Measurements from ENCODE around the gene KDM2A.

KDM2A gene

DNA sequence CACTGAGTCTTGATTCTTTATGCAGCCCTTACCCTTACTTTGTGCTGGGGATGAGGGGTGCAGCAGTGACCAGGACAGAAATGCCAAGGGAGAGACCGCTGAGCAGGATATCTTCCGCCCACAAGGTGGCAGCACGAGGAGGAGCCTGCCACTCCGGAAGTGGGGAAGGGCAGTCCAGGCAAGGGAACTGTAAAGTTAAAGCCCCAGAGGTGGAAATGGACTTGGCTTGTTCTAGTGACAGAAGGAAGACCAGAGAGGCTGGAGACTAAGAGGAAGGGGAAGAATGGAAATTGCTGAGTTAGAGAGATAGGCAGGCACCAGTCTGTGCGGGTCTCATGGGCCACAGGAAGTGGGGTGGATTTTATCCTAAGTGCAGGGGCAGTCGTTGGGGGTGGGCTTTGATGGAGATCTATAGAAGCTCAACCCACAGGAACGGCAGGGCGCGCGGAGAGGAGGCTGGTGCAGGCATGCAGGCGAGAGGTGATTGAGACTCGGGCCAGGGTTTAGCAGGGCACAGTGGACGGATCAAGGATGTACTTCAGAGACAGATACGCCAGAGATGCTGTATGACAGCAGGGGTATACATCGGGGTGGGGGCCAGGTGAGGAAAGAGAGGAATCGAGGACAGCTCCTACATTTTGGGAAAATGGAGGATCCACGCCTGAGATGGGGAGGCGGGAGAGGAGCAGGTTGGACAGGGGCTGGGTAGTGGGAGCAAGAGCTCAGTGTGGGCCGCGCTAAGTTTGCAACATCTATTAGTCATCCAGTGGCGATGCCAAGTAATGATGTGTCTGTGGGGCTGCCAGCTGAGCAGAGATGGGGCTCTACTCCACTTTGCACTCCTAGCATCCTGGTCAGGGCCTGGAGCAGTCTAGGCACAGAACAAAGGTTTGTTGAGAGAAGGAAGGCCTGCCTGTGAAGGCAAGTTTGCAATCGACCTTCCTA lies 143.9 kb downstream of the KDM2A start:
- peak; percentile 94 for DNase-seq

GRCh38 chr11:67264260-67264659 lies 145.2 kb downstream of the KDM2A start:
- no peak for DNase-seq

DNA sequence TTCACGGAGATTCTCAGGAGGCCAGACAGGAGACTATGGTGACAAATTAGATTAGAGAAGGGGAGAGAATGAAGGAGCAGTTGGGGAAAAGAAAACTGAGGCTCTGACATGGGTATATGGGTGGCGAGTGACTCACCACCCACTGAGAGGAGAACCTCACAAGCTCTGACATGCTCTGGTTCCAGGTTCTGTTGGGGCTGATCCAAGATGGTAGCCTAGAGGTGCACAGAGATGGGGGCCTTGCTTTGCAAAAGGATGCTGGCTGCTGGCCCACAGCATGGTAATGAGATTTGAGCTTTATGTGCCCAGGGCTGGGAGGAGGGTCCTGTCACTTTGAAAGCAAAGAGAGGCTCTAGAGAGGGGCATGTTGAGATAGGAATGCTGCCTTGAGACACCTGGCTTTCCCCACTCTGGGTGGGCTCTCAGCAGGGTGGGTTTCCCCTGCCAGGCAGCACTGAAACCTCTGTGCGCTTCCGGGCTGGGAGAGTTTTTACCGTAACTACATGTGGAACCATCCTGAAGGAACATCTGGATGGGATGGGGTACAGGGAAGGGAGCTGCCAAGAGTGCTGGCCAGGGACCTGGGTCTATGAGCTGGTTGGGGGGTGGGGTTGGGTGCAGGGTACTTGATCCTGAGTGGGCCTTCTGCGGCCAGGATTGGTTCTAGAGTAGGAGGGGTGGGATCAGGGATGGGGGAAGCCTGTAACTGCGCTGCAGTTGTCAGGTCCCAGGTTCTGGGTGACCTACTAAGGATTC lies 146.0 kb downstream of the KDM2A start:
- no peak for DNase-seq

- peak; percentile 60 for DNase-seq
These were observed 146.8 kb downstream of the KDM2A start for GRCh38 chr11:67265633-67266448.

DNA sequence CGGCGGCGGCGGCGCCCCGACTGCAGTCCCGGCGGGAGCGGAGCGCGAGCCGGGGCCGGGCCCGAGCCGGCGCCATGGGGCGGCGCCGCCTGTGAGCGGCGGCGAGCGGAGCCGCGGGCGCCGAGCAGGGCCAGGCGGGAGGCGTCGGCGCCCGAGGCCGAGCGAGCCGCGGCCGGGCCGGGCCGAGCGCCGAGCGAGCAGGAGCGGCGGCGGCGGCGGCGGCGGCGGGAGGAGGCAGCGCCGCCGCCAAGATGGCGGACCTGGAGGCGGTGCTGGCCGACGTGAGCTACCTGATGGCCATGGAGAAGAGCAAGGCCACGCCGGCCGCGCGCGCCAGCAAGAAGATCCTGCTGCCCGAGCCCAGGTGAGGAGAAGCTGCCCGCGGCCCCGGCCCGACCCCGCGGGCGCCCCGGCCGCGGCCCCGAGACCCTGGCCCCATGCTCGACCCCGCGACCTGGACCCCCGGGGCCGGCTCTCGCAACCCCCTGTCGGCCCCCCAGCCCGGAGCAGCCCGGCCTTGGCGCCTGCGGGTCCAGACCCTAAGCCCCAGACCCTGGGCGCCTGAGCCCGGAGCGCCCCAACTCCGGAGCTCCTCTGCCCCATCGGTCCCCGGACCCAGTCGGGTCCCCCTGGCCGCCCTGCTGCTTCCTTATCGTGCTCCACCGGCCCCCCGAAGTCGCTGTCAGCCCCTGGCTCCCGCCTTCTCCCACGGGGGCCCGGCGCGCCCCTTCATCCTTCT lies 147.6 kb downstream of the KDM2A start, which contains the start of gene GRK2:
GRK2 (plus strand) TSS at position 25 of the 739 bp plus-strand sequence; CDS start at position 252, 227 bp downstream.
- peak; percentile 43 for DNase-seq

GRCh38 chr11:67267188-67268080 lies 148.4 kb downstream of the KDM2A start:
- peak; percentile 80 for DNase-seq

- no peak for DNase-seq
These were observed 149.3 kb downstream of the KDM2A start for GRCh38 chr11:67268081-67268961.

GRCh38 chr11:67268962-67269268 lies 149.9 kb downstream of the KDM2A start:
- DNase-seq, result no peak

GRCh38 chr11:67269401-67270255 lies 150.6 kb downstream of the KDM2A start:
- DNase-seq, result no peak

- DNase-seq, result no peak
These were observed 151.5 kb downstream of the KDM2A start for GRCh38 chr11:67270256-67271204.

DNA sequence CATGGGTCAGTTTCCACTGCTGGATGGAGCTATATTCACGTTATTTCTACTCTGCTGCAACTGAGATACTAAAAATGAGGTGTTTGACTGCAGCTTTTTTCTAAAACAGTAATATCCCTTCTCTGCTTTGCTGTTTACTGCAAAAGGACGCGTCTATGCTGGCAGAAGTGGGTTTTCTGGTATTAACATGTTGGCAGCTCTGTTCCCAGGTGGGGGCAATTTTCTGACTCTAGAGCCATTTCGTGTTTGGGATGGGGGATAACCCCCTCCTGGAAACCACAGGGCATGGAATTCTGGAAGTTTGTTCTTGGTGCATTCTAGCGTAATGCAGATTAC lies 152.1 kb downstream of the KDM2A start:
- no peak for DNase-seq

- no peak for DNase-seq
These were observed 152.7 kb downstream of the KDM2A start for GRCh38 chr11:67271541-67272284.

DNA sequence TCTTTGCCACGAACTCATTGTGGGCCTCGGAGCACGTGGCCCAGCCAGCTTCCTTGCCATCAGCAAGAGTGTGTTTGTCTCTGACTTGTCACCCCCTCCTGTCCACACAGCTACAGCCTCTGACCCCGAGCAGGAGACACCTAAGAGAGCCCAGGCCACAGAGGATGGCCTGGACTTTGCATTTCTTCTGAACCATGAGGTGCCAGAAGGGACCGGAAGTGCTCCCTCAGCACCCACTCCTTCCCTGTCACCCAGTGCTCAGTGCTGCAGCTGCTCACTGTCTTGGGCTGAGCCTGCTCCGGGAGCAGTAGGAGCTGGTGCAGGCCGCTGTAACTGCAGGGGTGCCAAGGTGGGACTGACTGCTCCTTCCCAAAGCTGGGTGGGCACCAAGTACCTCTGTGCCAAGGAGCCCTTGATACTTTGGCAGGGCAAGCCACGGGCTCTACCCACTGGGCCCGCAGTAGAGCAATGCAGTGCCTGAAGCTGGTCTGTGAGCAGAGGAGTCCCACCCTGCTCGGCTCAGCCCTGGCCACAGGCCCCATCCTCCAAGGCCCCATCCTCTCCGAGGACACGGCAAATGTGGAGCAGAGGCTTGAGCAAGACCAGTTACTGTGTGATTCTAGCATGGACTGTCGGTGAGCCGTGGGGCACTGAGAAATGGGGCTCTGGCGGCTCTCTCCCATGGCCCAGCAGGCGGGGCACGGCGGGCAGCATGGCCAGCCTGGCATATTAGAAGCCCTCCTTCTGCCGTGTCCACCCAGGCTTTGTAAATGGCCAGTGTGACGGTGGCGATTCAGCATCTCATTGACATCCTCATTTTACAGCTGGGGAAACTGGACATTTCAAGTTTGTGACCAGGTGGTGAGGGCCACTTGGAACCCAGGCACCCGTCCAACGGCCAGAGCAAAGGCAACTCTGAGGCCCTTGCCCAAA lies 153.5 kb downstream of the KDM2A start:
- no peak for DNase-seq

DNA sequence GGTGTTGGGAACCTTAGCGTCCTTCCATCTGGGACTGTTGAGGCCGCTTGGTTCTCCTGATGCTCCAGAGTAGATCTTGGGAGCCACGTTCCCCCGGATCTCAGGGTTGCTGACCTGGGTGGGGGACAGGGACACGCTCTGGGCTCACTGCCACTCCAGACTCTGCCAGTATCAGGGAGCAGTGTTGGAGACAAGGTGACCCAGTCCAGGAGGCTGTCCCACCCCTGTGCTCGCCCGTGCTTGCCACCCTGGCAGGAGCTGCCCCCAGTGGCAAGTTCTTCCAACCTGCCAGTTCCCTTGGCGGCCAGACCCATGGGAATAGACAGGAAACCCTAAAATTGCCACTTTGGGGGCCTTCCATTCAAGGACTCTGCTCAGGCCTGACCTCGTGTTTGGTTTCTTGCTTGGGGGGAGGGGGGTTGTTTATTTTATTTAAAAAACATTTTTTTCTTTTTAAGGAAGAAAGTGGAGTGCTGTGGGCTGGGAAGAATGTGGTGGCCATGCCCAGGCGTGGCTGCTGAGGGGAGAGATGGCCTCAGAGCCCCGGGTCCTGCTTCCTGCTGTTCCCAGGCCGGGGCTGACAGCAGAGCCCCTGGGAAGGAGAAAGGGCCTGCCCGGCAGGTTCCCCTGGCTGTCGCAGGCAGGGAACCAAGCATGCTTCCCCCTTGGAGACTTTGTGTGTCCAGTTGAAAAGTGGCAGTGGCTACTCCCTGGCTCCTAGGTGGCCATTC lies 154.4 kb downstream of the KDM2A start:
- no peak for DNase-seq

DNA sequence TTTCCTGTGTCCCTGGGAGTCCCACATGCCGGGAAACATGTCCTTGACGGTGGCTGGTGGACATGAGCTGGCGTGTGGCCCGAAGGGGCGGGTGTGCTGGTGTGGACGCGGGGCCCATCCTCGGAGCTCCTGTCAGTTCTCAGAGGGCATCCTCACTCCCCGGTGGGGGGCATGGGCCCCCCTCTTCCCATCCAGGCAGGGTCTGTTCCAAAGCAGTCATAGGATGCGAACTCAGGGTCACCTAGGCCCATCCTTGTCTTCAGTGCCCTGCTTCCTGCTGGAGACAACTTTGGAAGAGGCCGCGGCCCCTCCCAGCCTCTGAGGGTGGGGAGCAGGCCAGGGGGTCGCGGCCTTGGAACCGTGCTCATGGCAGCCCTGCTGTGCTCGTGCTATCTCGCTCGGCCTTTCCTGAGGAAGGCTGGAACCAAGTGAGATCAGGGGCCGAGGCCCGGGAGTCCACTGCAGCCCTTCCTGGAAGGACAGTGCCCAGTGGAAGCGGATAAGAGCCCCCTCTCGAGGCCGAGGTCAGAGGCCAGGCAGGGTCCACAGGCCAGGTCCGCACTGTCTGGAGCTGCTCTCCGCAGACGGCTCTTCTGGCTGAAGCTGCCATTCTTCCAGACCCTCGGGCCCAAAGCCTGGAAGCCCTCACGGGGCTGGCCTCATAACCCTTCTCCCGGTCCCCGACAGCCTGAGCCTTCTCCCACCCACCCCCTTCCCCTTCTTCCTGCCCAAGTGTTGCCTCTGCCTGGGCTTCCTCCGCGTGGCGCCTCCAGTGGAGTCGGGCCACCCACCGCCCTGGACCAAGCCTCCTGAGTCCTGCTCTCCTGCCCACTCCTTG lies 155.9 kb downstream of the KDM2A start:
- no peak for DNase-seq

Data from NCI-H510A treated with DMSO at 0.1 percent for 48 hours (cell line).